ENCODE results near the gene DOCK10.

Gene DOCK10

GRCh38 chr2:224781400-224781799, 260.9 kb downstream of the DOCK10 start:
- no peak overlapping the region for H3K4me3 Mint-ChIP-seq
- H3K4me1 Mint-ChIP-seq, result no peaks in the 10 kb centered on the region
- H3K27me3 Mint-ChIP-seq (ENCODE audit: low read depth, poor library complexity), result peaks cover 6% of the 10 kb centered on the region
- no peak for TF ChIP-seq CTCF (IDR thresholded peaks at IDR 0.05)
- no peak overlapping the region for H3K27ac Mint-ChIP-seq
- no peak for DNase-seq
- no peaks in the 10 kb centered on the region for H3K9me3 Mint-ChIP-seq
- no peaks in the 10 kb centered on the region for H3K36me3 Mint-ChIP-seq (ENCODE audit: low read depth)

GRCh38 chr2:224780823-224781222, 261.4 kb downstream of the DOCK10 start:
- no peaks in the 10 kb centered on the region for H3K4me1 Mint-ChIP-seq
- H3K27me3 Mint-ChIP-seq (ENCODE audit: low read depth, poor library complexity), result peaks cover 6% of the 10 kb centered on the region
- H3K9me3 Mint-ChIP-seq, result no peaks in the 10 kb centered on the region
- DNase-seq, result no peak
- no peak overlapping the region for H3K27ac Mint-ChIP-seq
- no peak overlapping the region for H3K4me3 Mint-ChIP-seq
- TF ChIP-seq CTCF (IDR thresholded peaks at IDR 0.05), result no peak
- no peaks in the 10 kb centered on the region for H3K36me3 Mint-ChIP-seq (ENCODE audit: low read depth)

- no peak for DNase-seq
- Mint-ChIP-seq H3K4me3 (no peak overlapping the region), H3K27ac (no peak overlapping the region), H3K4me1 (no peaks in the 10 kb centered on the region), H3K36me3 (ENCODE audit: low read depth) (no peaks in the 10 kb centered on the region), H3K9me3 (no peaks in the 10 kb centered on the region), H3K27me3 (ENCODE audit: low read depth, poor library complexity) (peaks cover 2% of the 10 kb centered on the region)
- no peak for TF ChIP-seq CTCF (IDR thresholded peaks at IDR 0.05)
Observed at GRCh38 chr2:224780106-224780505, 262.2 kb downstream of the DOCK10 start.

- H3K27me3 Mint-ChIP-seq (ENCODE audit: low read depth, poor library complexity), result no peaks in the 10 kb centered on the region
- H3K9me3 Mint-ChIP-seq, result no peaks in the 10 kb centered on the region
- H3K4me1 Mint-ChIP-seq, result no peaks in the 10 kb centered on the region
- peak; percentile 59 for DNase-seq
- H3K4me3 Mint-ChIP-seq, result no peak overlapping the region
- peak; percentile 84 for TF ChIP-seq CTCF (IDR thresholded peaks at IDR 0.05)
- H3K36me3 Mint-ChIP-seq (ENCODE audit: low read depth), result no peaks in the 10 kb centered on the region
- no peak overlapping the region for H3K27ac Mint-ChIP-seq
Observed at GRCh38 chr2:224778474-224778877, 263.8 kb downstream of the DOCK10 start.

- no peak for DNase-seq
- Mint-ChIP-seq H3K27me3 (ENCODE audit: low read depth, poor library complexity) (no peaks in the 10 kb centered on the region), H3K4me3 (no peak overlapping the region), H3K27ac (no peak overlapping the region), H3K36me3 (ENCODE audit: low read depth) (no peaks in the 10 kb centered on the region), H3K9me3 (no peaks in the 10 kb centered on the region), H3K4me1 (no peaks in the 10 kb centered on the region)
- TF ChIP-seq CTCF (IDR thresholded peaks at IDR 0.05), result no peak
Observed at GRCh38 chr2:224777559-224777930, 264.7 kb downstream of the DOCK10 start.

- no peaks in the 10 kb centered on the region for H3K4me1 Mint-ChIP-seq
- peaks cover 3% of the 10 kb centered on the region for H3K27me3 Mint-ChIP-seq (ENCODE audit: low read depth, poor library complexity)
- H3K9me3 Mint-ChIP-seq, result no peaks in the 10 kb centered on the region
- TF ChIP-seq CTCF (IDR thresholded peaks at IDR 0.05), result no peak
- H3K27ac Mint-ChIP-seq, result no peak overlapping the region
- no peaks in the 10 kb centered on the region for H3K36me3 Mint-ChIP-seq (ENCODE audit: low read depth)
- H3K4me3 Mint-ChIP-seq, result no peak overlapping the region
- DNase-seq, result no peak
Observed at GRCh38 chr2:224776795-224777558, 265.3 kb downstream of the DOCK10 start.

Data from nephron progenitor cell (in vitro differentiated cells).